Hematopoietic multipotent progenitor cell treated with erythropoietin and hydrocortisone succinate and interleukin-3 and kit ligand, for 8 days (in vitro differentiated cells): ENCODE measurements around the gene CAPRIN1.

Source experiments
- DNase-seq: peaks from one replicate; pipeline ENCODE4 v3.0.0-alpha.2; 2015

The CAPRIN1 gene

GRCh38 chr11:34051349-34052035 lies at the start of gene CAPRIN1:
TSS of gene CAPRIN1 (plus strand) at chr11:34051731. CDS start at chr11:34052421, 690 bp downstream.
- DNase-seq = peak; percentile 95

GRCh38 chr11:34002420-34002819 lies 49.1 kb upstream of the CAPRIN1 start:
- DNase-seq = no peak

- DNase-seq = no peak
Observed at GRCh38 chr11:34004236-34004635, 47.3 kb upstream of the CAPRIN1 start.

GRCh38 chr11:34006876-34007275 lies 44.7 kb upstream of the CAPRIN1 start:
- no peak for DNase-seq

- no peak for DNase-seq
Observed at GRCh38 chr11:34012734-34013133, 38.8 kb upstream of the CAPRIN1 start.

GRCh38 chr11:34013898-34014571 lies 37.5 kb upstream of the CAPRIN1 start:
- no peak for DNase-seq

- no peak for DNase-seq
Observed at GRCh38 chr11:34021977-34022735, 29.4 kb upstream of the CAPRIN1 start.

GRCh38 chr11:34026432-34026831 lies 25.1 kb upstream of the CAPRIN1 start:
- DNase-seq = no peak

- no peak for DNase-seq
Observed at GRCh38 chr11:34027516-34028408, 23.8 kb upstream of the CAPRIN1 start.

GRCh38 chr11:34028425-34028824 lies 23.1 kb upstream of the CAPRIN1 start:
- DNase-seq = no peak

GRCh38 chr11:34029176-34029575 lies 22.4 kb upstream of the CAPRIN1 start:
- DNase-seq = no peak

GRCh38 chr11:34030382-34030781 lies 21.1 kb upstream of the CAPRIN1 start:
- DNase-seq = no peak

- DNase-seq = no peak
Observed at GRCh38 chr11:34033399-34033798, 18.1 kb upstream of the CAPRIN1 start.

- DNase-seq = no peak
Observed at GRCh38 chr11:34034053-34034452, 17.5 kb upstream of the CAPRIN1 start.

- DNase-seq = no peak
Observed at GRCh38 chr11:34036456-34036855, 15.1 kb upstream of the CAPRIN1 start.

- DNase-seq = no peak
Observed at GRCh38 chr11:34037016-34037415, 14.5 kb upstream of the CAPRIN1 start.

- no peak for DNase-seq
Observed at GRCh38 chr11:34040571-34040970, 11.0 kb upstream of the CAPRIN1 start.

- peak; percentile 80 for DNase-seq
Observed at GRCh38 chr11:34044664-34045485, 6.7 kb upstream of the CAPRIN1 start.

GRCh38 chr11:34049028-34049427 lies 2.5 kb upstream of the CAPRIN1 start:
- peak; percentile 28 for DNase-seq

- no peak for DNase-seq
Observed at GRCh38 chr11:34050581-34051348, 766 bp upstream of the CAPRIN1 start.

GRCh38 chr11:34052036-34052607 lies 591 bp downstream of the CAPRIN1 start:
- DNase-seq = peak; percentile 84
